GM12864 (cell line): ENCODE measurements around the gene VSTM2A.

Experiments used
- DNase-seq: peaks from one replicate; pipeline ENCODE4 v3.0.0-alpha.2; 2011; ENCODE audit warnings: low read depth
- H3K4me3 ChIP-seq: 2 replicates; pipeline ENCODE4 v1.5.1; 2011; ENCODE audit warnings: mild to moderate bottlenecking, low read depth, low read length, control low read depth
- TF ChIP-seq, protein P1 (sequence below): IDR thresholded peaks from 2 replicates; pipeline ENCODE4 v1.5.1; 2011; ENCODE audit warnings: low read depth, mild to moderate bottlenecking, moderate library complexity, low read length, control low read depth, inconsistent platforms; ENCODE audit errors: missing control alignments

VSTM2A gene

DNA sequence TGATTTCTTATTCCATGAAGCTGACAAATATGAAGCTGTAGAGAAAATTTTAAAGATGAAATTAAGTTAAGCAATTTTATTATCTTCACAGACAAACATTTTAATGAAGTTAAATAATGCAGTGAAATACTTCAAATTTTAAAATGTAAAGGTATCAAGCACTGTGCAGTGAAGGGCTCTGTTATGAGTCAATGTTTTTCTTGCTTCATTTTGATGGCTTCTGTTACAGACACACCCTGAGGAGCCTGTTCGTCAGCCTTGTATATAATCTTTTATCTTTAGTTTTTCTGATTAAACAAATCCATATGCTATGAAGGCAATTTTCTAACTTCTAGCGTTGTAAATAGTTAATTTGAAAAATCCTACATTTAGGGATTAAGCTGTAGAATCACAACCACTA is 18.5 kb downstream of the VSTM2A start:
- no peak overlapping the region for H3K4me3 ChIP-seq
- TF ChIP-seq, protein P1, sequence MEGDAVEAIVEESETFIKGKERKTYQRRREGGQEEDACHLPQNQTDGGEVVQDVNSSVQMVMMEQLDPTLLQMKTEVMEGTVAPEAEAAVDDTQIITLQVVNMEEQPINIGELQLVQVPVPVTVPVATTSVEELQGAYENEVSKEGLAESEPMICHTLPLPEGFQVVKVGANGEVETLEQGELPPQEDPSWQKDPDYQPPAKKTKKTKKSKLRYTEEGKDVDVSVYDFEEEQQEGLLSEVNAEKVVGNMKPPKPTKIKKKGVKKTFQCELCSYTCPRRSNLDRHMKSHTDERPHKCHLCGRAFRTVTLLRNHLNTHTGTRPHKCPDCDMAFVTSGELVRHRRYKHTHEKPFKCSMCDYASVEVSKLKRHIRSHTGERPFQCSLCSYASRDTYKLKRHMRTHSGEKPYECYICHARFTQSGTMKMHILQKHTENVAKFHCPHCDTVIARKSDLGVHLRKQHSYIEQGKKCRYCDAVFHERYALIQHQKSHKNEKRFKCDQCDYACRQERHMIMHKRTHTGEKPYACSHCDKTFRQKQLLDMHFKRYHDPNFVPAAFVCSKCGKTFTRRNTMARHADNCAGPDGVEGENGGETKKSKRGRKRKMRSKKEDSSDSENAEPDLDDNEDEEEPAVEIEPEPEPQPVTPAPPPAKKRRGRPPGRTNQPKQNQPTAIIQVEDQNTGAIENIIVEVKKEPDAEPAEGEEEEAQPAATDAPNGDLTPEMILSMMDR = no peak
- no peak for DNase-seq

GRCh38 chr7:54563329-54563916 is 21.2 kb downstream of the VSTM2A start:
- TF ChIP-seq, protein P1 = no peak
- no peak for DNase-seq

DNA sequence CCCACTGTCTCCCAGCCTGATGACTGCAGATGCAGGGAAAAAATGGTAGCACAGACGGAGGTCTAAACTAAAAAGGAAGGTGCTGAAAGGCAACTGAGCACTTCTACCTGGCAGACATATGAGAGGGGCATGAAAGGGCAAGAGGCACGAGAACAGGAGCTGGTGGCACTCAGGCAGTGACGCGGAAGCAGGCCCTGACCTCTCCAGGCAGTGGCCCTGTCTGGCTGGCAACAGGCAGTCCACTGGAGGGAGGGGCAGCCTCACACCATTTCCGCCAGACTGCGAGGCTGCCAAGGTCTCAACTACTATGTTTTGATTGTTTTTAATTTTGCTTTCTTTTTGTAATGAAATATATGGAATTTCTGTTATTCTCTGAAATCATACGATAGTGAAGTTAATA is 23.3 kb downstream of the VSTM2A start:
- DNase-seq = no peak
- H3K4me3 ChIP-seq = no peak overlapping the region
- TF ChIP-seq, protein P1 = no peak

More at GRCh38 chr7:54563329-54563916, 21.2 kb downstream of the VSTM2A start:
- H3K4me3 ChIP-seq = no peak overlapping the region

- DNase-seq = no peak
- TF ChIP-seq, protein P1 = no peak
- no peak overlapping the region for H3K4me3 ChIP-seq
Measured at GRCh38 chr7:54581511-54581910, 39.3 kb downstream of the VSTM2A start.

DNA sequence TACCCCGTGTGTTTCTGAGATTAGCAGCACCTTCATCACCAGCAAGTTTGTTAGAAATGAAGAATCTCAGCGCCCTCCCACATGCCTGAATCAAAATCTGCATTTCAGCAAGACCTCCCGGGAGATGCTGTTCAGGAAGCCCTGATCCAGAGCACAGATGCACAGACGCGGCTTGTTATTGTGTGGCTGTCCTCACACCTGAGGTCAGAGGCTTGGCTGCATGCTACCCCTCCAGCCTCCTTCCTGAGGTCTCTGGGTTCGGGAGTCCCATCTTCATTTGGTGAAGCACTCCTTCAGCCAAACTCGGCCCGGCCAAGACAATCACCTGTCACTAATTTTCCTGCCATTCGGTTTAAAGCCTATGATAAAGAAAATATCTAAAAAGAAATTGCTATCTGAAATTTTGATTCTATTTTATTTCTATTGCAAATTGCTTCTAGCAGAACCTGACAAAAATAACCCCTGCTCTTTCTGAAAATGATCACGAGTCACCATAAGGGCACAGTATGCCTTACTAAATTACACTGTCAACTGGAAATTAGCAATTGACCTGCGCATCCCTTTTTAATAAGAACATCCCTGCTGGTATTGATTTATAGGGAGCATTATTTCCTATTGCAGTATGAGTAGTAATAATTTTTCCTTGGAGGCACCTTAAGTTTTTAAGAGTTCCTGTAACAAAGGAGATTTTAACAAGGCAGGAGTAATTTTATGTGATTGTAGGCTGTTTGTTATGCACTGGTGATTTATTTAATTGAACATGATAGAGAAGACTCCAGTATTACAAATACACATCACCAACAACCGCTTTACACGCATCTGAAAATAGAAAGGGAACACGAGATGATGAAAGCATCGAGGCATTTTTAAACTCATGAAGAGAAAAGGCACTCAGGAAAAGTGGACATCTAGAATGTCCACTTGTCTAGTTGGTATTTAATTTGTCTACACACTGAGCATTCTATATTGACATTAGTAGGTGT is 49.5 kb downstream of the VSTM2A start:
- no peak for DNase-seq
- H3K4me3 ChIP-seq = no peak overlapping the region
- TF ChIP-seq, protein P1 = no peak

DNA sequence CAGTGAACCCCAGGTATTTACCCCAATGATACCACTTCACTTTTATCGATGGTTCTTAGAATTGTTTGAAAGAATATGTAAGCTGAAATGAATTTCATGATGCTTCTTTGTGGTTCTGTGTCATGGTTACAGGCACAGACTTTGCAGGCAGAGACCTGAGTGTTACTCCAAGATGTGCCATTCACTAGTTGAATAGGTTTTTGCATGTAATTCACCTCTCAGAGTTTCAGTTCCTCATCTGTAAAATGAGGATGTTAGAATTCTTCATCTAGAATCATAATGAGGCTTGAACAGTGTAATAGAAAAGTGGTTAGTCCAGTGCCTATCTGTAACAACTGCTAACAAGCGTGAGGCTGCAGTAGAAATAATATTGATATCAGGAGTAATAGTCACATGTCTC is 54.6 kb downstream of the VSTM2A start:
- DNase-seq = no peak
- TF ChIP-seq, protein P1 = no peak
- H3K4me3 ChIP-seq = no peak overlapping the region

GRCh38 chr7:54615537-54615936 is 73.4 kb downstream of the VSTM2A start:
- TF ChIP-seq, protein P1 = no peak
- DNase-seq = no peak
- no peak overlapping the region for H3K4me3 ChIP-seq
